Cerebellar nuclear complex (tissue), 1 donor: ENCODE measurements around the gene MSX2.

ENCODE experiments used
- DNase-seq, 2 experiments: peaks; one replicate each; lab custom pipeline; 2025; lab: John Stamatoyannopoulos, UW

The MSX2 gene

DNA sequence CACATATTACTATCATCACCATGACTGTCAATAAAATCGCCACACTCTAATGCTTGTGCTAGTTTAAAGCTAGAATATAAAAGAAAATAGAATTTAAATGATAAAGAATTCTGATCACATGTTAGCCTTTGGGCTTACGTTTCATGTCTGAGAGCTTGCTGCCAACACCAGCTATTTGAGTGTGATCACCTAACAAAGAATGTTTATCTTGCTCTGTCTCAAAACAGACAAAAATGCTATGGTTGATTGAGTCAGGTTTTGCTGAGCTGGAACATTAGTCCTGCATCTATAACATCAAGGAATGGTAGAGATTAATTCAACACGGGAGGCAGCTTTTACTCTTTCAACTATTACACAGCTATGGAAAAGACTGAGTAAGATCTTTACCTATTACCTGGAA lies 50.7 kb downstream of the MSX2 start:
- no peak for DNase-seq

GRCh38 chr5:174777111-174777510 lies 52.7 kb downstream of the MSX2 start:
- no peak for DNase-seq

- DNase-seq, result no peak
These were observed 53.2 kb downstream of the MSX2 start for GRCh38 chr5:174777583-174777982.
